HG03045 (cell line): ENCODE results near the gene CHRNE.
A peak's percentile ranks its signal among the peaks of the same experiment; 100 is the strongest.

Experiments
- ATAC-seq: cut with Tn5 transposase; IDR thresholded peaks from one replicate; pipeline ENCODE4 v1.9.1; 2021; ENCODE audit warnings: mild to moderate bottlenecking, moderate library complexity; ENCODE audit not compliant: unreplicated experiment

CHRNE gene

GRCh38 chr17:4903051-4903818 is at the start of gene CHRNE:
CHRNE (minus strand) TSS chr17:4903098; CDS start chr17:4903063, 35 bp downstream.
- ATAC-seq, result no peak

DNA sequence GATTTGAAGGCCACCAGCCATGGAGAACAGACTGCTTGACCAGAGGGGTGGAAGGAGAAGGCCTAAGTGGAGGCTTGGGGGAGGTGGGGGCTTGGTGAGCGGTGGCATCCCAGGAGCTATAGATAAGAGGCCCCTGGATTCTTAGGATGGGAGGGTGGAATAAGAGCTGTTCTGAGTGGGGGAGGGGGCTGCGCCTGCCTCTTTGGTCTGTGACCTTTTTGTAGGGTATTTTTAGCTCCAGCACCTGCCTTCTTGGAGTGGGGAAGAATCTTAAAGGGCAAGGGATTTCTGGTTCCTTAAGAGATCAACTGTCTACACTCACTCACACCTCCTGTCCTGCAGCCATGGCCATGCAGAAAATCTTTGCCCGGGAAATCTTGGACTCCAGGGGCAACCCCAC is 48.6 kb upstream of the CHRNE start:
- ATAC-seq, result no peak

GRCh38 chr17:4950746-4951204 is 47.9 kb upstream of the CHRNE start, which contains the start of gene ENO3:
ENO3 (plus strand) TSS chr17:4951119; CDS start chr17:4951830, 711 bp downstream.
- no peak for ATAC-seq

- ATAC-seq, result peak; percentile 5
These were observed 47.3 kb upstream of the CHRNE start for GRCh38 chr17:4950075-4950745.

DNA sequence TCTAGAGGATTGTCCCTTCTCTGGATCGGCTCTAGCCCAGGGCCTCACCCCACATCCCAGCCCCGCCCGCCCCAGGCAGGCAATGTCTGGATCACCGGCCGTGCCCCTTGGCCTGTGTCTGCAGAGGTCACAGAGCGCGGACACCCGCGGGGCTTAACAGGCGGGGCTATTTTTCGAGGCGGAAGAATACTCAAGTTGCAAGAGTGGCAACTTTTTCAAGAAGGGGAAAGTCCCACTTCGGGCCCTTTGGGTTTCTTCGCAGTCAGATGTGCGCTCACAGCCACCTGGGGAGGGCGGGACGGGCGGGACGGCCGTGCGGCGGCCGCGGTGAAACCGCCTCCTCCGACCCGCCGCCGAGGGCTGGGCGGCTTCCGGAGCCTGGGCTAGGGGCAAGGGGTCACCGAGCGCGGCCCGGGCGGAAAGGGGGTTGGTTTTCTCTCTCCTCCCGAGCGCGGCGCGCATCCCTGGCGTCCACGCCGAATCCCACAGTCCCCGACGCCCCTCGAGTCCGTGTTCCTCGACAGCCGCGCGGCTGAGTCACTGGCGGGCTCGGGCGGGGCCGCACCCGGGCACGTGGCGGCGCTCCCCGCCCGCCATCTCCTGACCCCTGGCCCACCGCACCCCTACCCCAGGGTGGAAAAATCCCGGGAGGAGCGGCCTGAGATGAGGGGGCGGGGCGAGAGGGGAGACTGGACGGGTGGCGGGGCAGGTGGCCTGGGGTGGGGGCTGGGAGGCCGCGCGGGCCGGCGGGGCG is 46.6 kb upstream of the CHRNE start:
- ATAC-seq, result peak; percentile 32

DNA sequence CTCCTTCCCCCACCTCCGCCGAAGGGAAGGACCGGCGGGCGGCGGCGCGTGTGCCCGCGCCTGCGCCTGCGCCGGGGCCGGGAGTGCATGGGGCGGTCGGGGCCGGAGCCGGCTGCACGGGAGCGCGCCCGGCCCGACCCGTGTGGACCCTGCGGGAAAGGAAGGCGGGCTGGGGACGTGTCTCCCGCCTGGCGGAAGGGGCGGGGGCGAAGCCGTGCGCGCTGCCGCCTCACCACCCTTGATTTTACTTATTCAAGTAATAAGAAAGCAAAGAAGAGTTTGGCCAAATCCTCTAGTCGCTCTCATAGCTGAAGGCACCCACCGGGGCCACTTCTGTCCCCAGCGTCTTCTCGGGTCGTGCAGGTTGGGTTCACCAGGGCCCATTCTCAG is 46.0 kb upstream of the CHRNE start:
- peak; percentile 35 for ATAC-seq

GRCh38 chr17:4948166-4948930 is 45.5 kb upstream of the CHRNE start, which contains the start of gene PFN1:
PFN1 (minus strand) TSS chr17:4948530; CDS start chr17:4948394, 136 bp downstream.
- peak; percentile 20 for ATAC-seq

- ATAC-seq, result peak; percentile 21
These were observed 44.7 kb upstream of the CHRNE start for GRCh38 chr17:4947411-4948165.

GRCh38 chr17:4947010-4947410 is 44.1 kb upstream of the CHRNE start:
- ATAC-seq, result no peak

- no peak for ATAC-seq
These were observed 43.5 kb upstream of the CHRNE start for GRCh38 chr17:4946312-4946976.

DNA sequence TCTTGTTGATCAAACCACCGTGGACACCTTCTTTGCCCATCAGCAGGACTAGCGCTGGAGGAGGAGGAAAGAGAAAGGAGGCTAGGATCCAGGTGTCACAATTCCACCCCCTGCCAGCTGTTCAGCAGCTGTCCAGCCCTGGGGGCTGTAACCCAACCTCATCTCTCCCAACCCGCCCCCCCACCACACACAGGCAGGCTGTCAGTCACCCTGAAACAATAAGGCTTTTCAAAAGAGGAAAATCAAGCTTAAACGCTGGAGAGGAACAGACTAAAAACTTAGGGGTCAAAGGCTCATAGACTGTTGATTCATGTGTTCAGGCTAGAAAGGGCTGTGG is 43.0 kb upstream of the CHRNE start:
- no peak for ATAC-seq

DNA sequence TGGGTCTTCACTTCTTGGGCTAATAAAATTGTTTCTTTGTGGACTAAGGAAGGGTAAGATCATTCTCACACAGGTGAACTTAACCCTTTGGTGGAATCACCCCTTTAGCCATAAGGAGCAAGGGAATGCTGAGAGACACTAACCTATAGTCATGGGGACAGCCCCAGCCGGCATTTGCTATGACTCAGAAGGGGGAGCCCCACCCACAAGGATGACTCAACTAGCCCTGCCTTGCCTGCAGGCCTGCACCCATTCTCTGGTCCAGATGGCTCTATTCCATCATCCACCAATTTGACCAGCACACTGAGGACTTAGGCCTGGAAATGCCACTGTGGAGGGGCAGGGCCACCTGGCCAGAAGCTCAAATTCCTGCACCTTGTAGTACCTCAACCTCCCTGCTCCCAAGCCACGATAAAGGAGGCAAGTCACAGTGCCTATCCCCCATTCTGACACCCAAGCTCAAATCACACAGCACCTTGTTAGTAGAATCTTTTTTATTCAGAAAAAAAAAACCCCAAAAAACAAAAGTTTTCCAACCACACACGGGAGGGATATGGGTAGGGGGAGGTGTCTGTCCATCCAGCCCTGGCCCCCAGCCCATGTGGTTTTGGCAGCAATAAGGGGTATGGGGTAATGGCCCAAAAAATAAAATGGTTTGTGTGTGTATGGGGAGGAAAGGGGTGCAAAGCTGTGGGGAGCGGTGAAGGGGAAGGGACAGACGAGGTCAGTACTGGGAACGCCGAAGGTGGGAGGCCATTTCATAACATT is 42.5 kb upstream of the CHRNE start:
- ATAC-seq, result no peak

DNA sequence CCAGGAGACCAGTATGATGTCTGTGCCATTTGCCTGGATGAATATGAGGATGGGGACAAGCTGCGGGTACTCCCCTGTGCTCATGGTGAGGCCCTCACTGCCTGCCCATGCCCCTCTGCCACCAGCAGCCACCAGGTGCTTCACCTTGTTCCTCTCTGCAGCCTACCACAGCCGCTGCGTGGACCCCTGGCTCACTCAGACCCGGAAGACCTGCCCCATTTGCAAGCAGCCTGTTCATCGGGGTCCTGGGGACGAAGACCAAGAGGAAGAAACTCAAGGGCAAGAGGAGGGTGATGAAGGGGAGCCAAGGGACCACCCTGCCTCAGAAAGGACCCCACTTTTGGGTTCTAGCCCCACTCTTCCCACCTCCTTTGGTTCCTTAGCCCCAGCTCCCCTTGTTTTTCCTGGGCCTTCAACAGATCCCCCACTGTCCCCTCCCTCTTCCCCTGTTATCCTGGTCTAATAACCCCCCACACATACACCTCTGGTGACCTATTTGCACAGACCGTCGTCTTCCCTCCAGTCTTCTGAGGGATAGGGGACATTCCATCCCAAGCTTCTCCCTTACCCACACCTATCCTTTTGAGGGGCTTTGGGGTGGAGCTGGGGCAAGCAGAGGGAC is 41.8 kb upstream of the CHRNE start:
- ATAC-seq, result no peak

- no peak for ATAC-seq
These were observed 41.3 kb upstream of the CHRNE start for GRCh38 chr17:4944163-4944553.

- ATAC-seq, result no peak
These were observed 40.0 kb upstream of the CHRNE start for GRCh38 chr17:4942760-4943508.

GRCh38 chr17:4941319-4941610 is 38.4 kb upstream of the CHRNE start:
- ATAC-seq, result no peak

DNA sequence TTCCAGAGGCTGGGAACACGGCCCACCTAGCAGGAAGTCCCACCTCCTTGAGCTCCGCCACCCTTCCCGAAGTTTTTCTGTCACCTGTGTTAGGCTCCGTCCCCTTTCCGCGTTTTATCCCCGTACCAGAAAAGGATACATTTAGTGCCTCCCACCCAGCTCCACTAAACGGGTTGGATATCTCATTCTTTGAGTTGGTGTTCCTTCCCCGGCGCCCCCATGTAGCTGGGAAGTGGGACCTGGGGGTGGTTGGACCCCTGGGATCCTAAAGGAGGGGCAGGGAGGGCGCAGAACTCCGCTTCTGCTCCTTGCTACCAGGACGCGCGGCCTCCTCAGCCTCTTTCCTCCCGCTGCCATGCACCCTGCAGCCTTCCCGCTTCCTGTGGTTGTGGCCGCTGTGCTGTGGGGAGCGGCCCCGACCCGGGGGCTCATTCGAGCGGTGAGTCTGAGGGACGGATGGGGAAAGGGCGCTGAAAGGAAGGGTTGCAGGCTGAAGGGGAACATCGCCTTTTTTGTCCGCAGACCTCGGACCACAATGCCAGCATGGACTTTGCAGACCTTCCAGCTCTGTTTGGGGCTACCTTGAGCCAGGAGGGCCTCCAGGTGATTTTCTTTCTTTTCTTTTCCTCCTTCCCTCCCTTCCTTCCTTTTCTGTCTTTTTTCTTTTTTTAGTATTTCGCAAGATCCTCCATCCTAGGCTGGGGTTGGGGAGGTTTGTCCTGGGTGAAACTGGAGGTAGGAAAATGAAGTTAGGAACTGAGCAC is 37.8 kb upstream of the CHRNE start:
- ATAC-seq, result peak; percentile 21
